GM21423 (cell line): ENCODE data around the gene DUS2.

ENCODE experiments used
- ATAC-seq: cut with Tn5 transposase; IDR thresholded peaks from one replicate; pipeline ENCODE4 v1.9.1; 2021; ENCODE audit warnings: mild to moderate bottlenecking, moderate library complexity; ENCODE audit not compliant: unreplicated experiment

Gene DUS2

DNA sequence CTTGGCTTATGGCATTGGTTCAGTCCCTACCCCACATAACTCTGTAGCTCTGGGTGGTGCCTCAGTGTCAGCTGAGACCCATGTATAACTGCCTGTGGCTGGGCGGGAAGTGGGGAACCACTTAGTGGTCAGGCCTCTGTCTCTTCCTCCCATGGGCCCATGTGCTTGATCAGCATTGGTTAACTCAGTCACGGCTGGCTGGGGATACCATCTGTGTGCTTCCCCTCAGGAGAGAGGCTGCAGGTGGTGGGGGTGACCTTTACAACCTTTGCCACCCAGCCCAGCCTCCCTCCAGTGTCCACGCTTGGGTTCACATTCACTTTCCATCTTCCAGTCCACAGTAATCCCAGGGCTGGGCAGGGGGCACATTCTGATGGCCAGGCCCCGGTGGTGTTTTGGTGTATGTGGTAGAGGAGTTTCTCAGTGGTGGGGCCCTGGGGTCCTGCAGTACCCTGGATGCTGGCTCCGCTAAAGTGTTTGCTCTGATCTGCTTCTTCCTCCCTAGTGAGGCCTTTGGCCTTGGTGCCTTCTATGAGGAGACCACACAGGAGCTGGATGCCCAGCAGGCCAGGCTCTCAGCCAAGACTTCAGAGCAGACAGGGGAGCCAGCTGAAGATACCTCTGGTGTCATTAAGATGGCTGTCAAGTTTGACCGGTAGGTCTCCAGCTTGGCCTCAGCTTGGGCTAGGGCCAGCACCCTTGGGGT, 51.9 kb downstream of the DUS2 start:
- peak; percentile 68 for ATAC-seq

DNA sequence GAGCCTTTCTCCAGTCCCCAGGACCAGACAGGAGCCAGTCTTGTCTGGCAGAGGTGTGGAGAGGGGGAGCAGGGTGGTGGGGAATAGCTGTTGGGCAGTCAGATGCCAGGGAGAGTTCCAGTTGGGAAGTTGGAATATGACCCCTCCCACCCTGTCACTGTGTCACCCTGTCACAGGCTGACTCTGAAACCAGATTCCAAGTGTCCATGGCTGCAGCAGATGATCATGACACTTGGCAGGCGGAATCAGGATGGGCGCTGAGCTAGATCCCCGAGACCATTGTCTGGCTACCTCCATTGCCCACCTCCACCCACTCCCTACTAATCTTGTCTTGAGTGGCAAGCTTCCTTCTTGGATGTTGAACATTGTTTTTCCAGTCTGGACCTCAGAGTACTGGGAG, 52.9 kb downstream of the DUS2 start:
- no peak for ATAC-seq

DNA sequence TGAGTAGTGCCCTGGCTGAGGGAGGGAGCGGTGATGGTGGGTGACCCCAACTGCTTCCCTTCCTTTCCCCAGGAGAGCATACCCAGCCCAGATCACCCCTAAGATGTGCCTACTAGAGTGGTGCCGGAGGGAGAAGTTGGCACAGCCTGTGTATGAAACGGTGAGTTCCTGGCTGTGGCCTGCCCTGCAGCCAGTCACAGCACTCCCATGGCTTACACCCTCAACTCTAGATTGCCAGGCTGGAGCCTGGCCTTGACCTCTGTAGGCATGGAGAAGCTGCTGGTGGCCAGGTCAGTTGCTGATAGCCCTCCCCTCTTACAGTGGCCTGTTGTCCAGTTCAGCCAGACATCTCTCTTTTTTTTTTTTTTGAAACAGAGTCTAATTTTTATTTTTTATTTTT, 53.5 kb downstream of the DUS2 start:
- ATAC-seq, result no peak

DNA sequence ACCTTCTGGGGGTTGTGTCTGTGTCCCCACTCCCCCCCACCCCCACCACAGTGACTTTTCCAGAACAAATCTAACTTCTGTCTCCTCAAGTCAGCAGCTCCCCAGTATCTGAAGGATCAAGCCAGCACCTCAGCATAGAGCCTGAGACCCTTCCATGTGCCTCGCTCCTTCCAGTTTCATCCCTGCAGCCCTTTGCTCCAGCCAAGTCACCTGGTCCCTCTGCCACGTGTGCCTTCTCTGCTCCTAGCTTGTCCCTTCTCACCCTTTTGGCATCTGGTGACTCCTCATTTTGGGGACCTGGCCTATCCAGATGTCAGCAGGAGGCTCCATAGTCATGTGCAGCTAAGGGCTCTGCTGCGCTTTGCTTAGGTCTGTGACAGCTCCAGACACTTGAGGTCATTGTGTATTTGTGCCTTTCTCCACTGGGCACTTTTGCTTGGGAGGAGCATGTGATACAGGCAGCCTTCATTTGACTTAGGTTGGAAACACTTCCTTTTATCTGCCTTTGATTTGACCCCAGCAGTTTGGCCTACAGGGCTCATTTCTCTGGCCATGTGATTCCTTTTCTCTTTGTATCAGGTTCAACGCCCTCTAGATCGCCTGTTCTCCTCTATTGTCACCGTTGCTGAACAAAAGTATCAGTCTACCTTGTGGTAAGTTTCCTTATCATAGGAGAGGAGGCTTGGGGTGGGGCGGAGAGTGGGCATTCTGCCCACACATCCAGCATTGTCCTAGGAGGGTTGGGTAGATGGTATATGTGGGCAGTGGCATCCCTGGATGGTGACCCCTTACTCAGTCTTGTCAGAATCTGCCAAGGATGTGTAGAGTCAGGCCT, 55.0 kb downstream of the DUS2 start:
- no peak for ATAC-seq

- ATAC-seq, result no peak
Measured at GRCh38 chr16:68078701-68079375, 55.8 kb downstream of the DUS2 start.

DNA sequence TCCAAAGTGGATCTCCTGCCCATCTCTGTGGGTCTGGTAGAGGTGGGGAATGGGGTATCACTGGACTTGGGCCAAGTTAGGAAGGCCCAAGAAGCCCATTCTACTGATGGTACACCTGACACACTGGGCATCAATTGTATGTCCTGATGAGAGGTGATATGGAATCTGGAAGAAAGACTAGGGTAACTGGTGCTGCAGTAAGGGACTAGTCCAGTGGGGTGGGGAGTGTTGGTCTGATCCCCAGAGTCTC, 56.2 kb downstream of the DUS2 start:
- no peak for ATAC-seq

DNA sequence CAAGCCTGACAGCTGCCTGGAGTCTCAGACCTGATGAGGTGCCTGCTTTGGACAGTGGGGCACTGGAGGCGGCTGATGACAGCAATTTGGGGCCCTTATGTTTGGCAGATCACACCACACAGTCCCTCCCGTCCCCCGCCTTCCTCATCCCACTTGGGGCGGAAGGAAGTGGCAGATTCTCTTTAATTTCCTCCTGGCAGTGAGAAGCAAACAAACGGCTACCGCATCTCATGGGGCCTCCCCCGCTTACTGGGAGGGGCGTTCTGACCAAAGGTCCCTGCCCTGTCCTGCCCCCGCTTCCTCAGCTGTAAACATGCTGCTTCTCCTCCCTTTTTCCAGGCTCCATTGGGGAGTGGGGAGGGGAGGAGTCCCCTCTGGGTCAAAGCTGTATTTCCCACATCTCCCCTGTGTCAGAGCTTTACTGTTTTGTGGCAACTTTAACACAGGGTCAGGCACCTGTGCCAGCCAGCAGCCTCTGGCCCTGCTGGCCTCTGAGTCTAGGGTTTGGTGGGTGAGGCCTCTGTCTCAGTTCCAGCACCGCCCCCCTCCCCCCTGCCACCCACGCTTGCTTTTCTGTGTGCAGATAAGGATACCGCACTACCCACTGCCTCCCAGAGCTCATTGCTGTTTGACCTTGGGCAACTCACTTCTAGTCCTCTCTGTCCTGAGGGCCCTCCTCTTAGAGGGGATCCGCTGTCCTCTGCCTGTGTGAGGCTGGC, 56.7 kb downstream of the DUS2 start:
- ATAC-seq, result no peak

DNA sequence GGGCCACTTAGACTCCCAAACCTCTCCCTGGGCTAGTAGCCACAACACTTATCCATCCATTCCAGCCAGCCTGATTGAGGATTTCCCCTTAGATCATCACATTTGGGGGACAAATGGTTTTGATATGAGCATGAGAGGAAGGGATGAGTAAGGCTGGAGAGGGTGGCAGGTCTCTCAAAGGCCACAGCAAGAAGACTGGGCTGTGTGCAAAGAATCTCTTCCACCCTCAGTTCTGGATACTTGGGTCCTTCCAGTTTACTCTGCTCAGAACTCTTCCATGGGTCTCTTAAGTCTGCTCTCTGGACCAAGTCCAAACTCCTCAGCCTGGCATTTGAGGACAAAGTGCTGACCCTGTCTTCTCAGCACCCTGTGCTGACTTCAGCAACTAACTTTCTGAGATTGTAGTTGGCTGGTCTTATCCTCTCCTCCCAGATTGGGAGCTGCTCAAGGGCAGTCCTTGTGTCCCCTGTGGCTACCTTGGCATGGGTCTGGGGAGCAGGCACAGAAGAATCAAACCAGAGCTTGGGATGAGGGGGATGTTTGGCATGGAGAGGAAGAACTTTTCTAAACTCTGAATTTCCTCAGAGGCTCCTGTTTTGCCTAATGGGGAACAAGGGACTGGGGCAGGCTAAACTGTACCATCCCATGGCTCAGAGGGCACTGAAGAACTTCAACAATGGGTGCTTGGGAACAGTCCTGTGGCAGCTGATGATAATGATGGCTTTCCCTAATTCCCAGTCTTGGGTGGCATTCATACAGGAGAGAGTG, 59.0 kb downstream of the DUS2 start:
- ATAC-seq, result no peak

DNA sequence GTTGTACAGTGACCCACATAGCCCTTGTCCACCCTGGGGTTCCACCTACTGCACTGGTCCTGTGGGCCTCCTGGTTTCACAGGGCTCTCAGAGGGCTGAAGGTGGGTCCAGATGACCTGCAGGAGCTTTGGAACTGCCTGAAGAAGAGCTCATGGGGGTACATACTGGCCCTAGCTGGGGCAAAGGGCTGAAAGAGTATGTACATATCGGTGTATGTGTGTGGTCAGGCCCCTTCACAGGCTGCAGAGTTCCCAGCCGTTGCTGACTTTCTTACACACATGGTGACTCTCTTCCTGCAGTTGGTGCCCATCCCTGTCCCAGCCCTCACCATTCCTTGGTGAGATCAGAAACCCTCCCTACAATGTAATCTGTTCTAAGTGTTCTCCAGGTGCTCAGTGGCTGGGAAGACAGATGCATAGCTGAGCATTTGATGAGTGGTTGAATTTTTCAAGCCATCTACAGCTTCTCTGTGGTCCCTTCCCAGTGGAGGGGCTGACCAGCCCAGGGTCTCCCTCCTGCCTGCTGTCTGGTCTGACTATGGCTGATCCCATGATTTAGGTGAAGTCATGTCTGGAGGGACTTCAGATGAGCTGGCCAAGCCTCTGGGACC, 59.6 kb downstream of the DUS2 start:
- ATAC-seq, result no peak

GRCh38 chr16:68083239-68083781, 60.2 kb downstream of the DUS2 start:
- no peak for ATAC-seq

DNA sequence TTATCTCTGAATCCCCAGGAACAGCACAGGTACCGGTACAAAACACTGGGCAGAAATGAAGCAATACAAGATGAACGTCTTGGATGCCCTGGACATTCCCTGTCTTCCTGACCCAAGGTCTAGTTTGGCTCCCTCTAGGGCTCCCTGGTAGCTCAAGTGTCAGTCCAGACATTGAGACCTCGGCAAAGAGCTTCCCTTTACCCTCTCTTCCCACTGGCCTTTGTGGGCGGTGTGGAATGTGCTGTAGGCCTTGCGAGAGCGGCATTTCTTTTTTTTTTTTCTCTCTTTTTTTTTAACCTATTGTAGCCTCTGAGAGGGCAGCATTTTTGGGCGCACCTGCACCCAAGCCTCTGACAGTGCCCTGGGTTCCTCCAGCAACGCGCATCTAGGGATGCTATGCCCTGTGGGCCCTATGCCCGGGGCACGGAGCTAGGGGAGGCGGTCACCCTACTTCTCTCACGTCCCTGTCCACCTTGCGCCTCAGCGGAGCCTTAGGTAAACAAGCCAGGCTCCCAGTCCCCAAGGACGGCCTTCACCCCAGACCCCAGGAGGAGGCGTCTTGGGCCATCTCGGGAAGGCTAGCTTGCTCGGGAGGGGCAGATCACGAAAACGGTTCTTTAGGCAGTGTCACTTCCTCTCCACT, 60.9 kb downstream of the DUS2 start:
- ATAC-seq, result no peak

DNA sequence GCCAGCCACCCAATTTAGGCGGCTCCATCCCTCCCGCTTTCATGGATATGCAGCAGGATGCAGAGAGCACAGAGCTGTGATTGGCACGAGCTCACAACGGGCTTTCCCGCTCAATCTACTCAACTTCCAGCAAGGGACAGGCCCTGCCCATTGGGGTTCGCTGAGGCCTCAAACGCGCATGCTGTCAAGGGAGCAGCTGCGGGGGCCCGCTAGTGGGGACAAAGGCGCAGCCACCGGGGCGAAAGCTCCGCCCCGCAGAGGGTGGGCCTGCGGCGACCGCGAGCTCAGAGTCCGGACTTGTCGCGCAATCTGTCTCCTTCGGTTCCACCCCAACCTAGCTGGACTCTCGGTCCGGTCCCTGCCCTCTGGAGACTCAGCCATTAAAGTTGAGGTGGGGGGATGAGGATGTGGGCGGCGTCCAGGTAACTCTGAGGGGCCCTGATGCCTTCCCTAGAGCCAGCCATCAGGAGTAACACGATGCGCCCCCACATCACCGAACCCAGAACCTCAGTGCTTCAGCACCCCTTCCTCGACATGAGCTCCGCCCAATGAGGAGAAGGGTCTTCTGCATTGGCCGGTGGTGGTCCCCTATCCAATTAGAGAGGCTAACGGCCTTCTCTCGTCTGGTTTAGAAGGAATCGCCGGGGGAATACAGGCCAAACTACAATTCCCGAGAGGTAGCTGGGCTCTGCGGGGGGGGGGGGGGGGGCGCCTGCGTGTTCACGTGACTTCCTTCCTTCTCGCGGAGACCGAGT, 61.6 kb downstream of the DUS2 start:
- ATAC-seq, result peak; percentile 61

DNA sequence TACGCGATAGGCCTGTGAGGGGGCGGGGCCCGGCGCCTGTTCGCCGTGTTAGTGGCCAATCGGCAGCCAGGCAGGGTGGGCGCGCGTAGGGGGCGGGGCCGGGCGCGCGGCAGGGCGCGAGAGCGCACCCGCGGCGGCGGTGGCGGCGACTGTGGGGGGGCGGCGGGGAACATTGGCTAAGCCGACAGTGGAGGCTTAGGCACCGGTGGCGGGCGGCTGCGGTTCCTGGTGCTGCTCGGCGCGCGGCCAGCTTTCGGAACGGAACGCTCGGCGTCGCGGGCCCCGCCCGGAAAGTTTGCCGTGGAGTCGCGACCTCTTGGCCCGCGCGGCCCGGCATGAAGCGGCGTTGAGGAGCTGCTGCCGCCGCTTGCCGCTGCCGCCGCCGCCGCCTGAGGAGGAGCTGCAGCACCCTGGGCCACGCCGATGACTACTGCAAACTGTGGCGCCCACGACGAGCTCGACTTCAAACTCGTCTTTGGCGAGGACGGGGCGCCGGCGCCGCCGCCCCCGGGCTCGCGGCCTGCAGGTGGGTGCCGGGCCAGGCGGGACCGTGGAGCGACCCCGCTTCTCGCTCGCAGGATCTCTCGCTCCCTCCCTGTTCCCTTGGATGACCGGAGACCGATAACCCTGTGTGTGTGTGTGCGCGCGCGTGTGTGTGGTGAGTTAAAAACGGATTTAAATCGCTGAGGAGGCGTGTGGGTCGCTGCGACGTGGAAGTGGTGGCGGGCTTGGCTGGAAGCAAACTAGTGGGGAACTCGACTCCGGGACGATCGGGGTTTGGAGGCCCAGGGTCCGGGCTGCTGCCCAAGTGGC, 62.4 kb downstream of the DUS2 start, which contains the start of gene NFATC3:
TSS of gene NFATC3 (plus strand) at position 112 of the 813 bp plus-strand sequence. CDS start at position 424, 312 bp downstream.
- ATAC-seq, result peak; percentile 49

GRCh38 chr16:68086336-68086841, 63.3 kb downstream of the DUS2 start:
- ATAC-seq, result no peak

DNA sequence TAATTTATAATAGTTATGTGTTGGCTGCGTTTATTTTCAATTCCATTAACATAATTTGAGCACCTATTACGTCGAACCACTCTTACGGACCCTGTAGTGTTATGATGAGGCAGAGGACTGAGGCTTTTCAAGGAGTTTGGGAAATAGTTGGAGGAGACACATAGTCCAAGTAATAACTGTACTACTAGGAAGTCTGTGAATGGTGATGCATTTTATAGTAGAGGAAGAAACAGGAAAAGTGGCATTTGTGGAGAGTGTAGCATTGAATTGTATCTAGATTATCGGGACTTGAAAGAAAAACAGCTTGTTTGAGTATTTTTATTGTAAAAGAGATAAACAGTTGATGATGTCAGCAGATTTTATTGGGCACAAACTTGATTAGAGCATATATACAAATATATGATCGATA, 63.8 kb downstream of the DUS2 start:
- no peak for ATAC-seq

- no peak for ATAC-seq
Measured at GRCh38 chr16:68087688-68088087, 64.6 kb downstream of the DUS2 start.

DNA sequence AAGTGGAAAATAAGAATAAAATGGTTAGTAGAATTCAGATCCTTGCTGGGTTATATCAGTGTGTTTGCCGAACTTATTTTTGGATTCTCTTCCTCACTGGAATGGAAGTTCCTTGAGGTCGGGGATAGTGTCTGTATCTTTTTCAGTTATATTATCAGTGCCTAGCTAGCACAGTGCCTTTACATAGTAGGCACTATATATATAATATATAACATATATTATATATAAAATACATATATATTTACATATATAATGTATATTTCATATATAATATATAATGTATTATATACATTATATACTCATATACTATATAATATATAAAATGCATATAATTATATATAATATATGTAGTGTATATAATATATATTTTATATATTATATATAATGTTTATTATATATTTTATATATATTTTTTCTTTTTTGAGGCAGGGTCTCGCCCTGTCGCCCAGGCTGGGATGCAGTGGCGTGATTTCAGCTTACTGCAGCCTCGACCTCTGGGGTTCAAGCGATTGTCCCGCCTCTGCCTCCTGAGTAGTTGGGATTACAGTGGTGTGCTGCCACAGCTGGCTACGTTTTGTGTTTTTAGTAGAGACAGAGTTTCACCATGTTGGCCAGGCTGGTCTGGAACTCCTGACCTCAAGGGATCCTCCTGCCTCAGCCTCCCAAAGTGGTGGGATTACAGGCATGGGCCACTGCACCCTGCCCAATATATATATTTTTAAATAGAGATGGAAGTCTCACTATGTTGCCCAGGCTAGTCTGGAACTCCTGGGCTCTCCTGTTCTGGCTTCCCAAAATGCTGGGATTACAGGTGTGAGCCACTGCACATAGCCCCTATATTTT, 65.3 kb downstream of the DUS2 start:
- no peak for ATAC-seq
